CD14-positive monocyte (primary cell): ENCODE data around the gene LBHD2. TPM values are rescaled to one million over a fixed set of nuclear protein-coding genes. Genes with fewer than 3 reads are reported as not detected.
"Not testable (repeated sequence)": the region's sequence is repeated elsewhere in the genome, so short reads cannot be mapped to it uniquely, and the experiment has no call there.

Experiments
- DNase-seq, 3 donors: peaks; one replicate each; pipeline ENCODE4 v3.0.0-alpha.2; 2011 to 2022
- H2AFZ ChIP-seq: 2 replicates; pipeline ENCODE4 v1.6.0; 2012; ENCODE audit warnings: mild to moderate bottlenecking, low read depth, low read length, inconsistent platforms; ENCODE audit not compliant: insufficient read depth, poor library complexity, severe bottlenecking
- H3K27ac ChIP-seq, 2 donors: 1 replicate in 1 of 2; 2 replicates in 1 of 2; pipeline ENCODE4 v1.5.1; 2012 to 2013; ENCODE audit warnings: low read length in 2 of 2, control low read depth in 1 of 2, inconsistent platforms in 1 of 2, low read depth in 1 of 2, mild to moderate bottlenecking in 1 of 2
- H3K27me3 ChIP-seq, 2 donors: one replicate each; pipeline versions ENCODE4 v1.6.0 to v1.6.1; 2011 to 2013; ENCODE audit warnings: low read length in 2 of 2; ENCODE audit not compliant: control insufficient read depth in 2 of 2, insufficient read depth in 2 of 2
- H3K36me3 ChIP-seq, 2 donors: replicated peaks in 1 of 2; 1 replicate in 1 of 2; 2 replicates in 1 of 2; pipeline versions ENCODE4 v1.5.1 to v1.6.1; 2012 to 2013; ENCODE audit warnings: low read length in 2 of 2, control low read depth in 1 of 2, inconsistent platforms in 1 of 2, mild to moderate bottlenecking in 1 of 2; ENCODE audit not compliant: insufficient read depth in 2 of 2, control insufficient read depth in 1 of 2
- H3K4me1 ChIP-seq, 2 donors: 1 replicate in 1 of 2; 2 replicates in 1 of 2; pipeline versions ENCODE4 v1.5.1 to v1.6.1; 2012 to 2013; ENCODE audit warnings: low read length in 2 of 2, control low read depth in 1 of 2, inconsistent platforms in 1 of 2, mild to moderate bottlenecking in 1 of 2, moderate library complexity in 1 of 2; ENCODE audit not compliant: insufficient read depth in 2 of 2, control insufficient read depth in 1 of 2
- H3K4me2 ChIP-seq: replicated peaks from 2 replicates; pipeline ENCODE3; 2012; ENCODE audit warnings: low read length, moderate library complexity, mild to moderate bottlenecking; ENCODE audit not compliant: poor library complexity, severe bottlenecking; ENCODE audit errors: extremely low read depth
- H3K4me3 ChIP-seq, 3 experiments: fragments of 200-600 bp in 1 of 3; sonication (generic) in 1 of 3; replicated peaks in 1 of 3; 1 replicate in 2 of 3; 2 replicates in 1 of 3; pipeline ENCODE4 v1.5.1; 2011 to 2013; ENCODE audit warnings: low read length in 3 of 3, mild to moderate bottlenecking in 3 of 3, control low read depth in 2 of 3, low read depth in 2 of 3, inconsistent platforms in 1 of 3, moderate library complexity in 1 of 3
- H3K79me2 ChIP-seq: 2 replicates; pipeline ENCODE4 v1.6.0; 2012; ENCODE audit warnings: mild to moderate bottlenecking, control low read depth, inconsistent platforms, low read length, moderate library complexity; ENCODE audit not compliant: insufficient read depth
- H3K9ac ChIP-seq: 2 replicates; pipeline ENCODE4 v1.6.0; 2017; ENCODE audit warnings: low read length, mild to moderate bottlenecking; ENCODE audit not compliant: insufficient read depth, poor library complexity, severe bottlenecking
- H3K9me3 ChIP-seq, 2 donors: replicated peaks in 1 of 2; 1 replicate in 1 of 2; 2 replicates in 1 of 2; pipeline versions ENCODE4 v1.5.1 to v1.6.1; 2012 to 2013; ENCODE audit warnings: low read length in 2 of 2, control low read depth in 1 of 2; ENCODE audit not compliant: control insufficient read depth in 1 of 2, insufficient read depth in 1 of 2
- H4K20me1 ChIP-seq: 2 replicates; pipeline ENCODE4 v1.6.0; 2012; ENCODE audit warnings: mild to moderate bottlenecking, low read length, control low read depth, moderate library complexity; ENCODE audit not compliant: insufficient read depth
- H3K27ac Mint-ChIP-seq, 7 donors: one replicate each; pipeline ENCODE4 v1.8.0; 2020; ENCODE audit warnings: mild to moderate bottlenecking in 7 of 7, mixed read lengths in 7 of 7, moderate library complexity in 6 of 7, inconsistent platforms in 2 of 7
- H3K27me3 Mint-ChIP-seq, 3 donors: one replicate each; pipeline ENCODE4 v1.8.0; 2021 to 2022; ENCODE audit warnings: low read depth in 3 of 3, mild to moderate bottlenecking in 3 of 3, mixed read lengths in 3 of 3, moderate library complexity in 3 of 3, inconsistent platforms in 1 of 3
- H3K36me3 Mint-ChIP-seq, 2 donors: one replicate each; pipeline ENCODE4 v1.8.0; 2020; ENCODE audit warnings: mixed read lengths in 2 of 2, inconsistent platforms in 1 of 2, mild to moderate bottlenecking in 1 of 2
- H3K4me1 Mint-ChIP-seq: one replicate; pipeline ENCODE4 v1.8.0; 2020; ENCODE audit warnings: mild to moderate bottlenecking, mixed read lengths
- H3K4me3 Mint-ChIP-seq, 2 donors: one replicate each; pipeline ENCODE4 v1.8.0; 2020; ENCODE audit warnings: mild to moderate bottlenecking in 2 of 2, mixed read lengths in 2 of 2, moderate library complexity in 1 of 2
- H3K9me3 Mint-ChIP-seq, 7 donors: one replicate each; pipeline ENCODE4 v1.8.0; 2020 to 2022; ENCODE audit warnings: mixed read lengths in 7 of 7, mild to moderate bottlenecking in 6 of 7, moderate library complexity in 6 of 7, inconsistent platforms in 2 of 7
- WGBS: methylation state at CpG from one replicate; pipeline ENCODE4 v1.1.5; 2013; ENCODE audit warnings: missing lambda C conversion rate; ENCODE audit not compliant: insufficient coverage; 5-methylcytosine and 5-hydroxymethylcytosine counted together
- intact Hi-C, 2 donors: fragments of 100-400 bp; cut with micrococcal nuclease; formaldehyde crosslinking; loops; one replicate each; pipeline versions ENCODE4 v1.15.0 to v1.15.1; 2023
- polyA plus RNA-seq, 3 donors: library from polyadenylated mRNA; depleted of rRNA in 1 of 3; unstranded in 2 of 3; stranded (reverse) in 1 of 3; fragments of 300-500 nt in 2 of 3; fragments of >200 nt in 1 of 3; fragmentation: Illumina TruSeq in 2 of 3; gene quantifications; 1 replicate in 2 of 3; 2 replicates in 1 of 3; pipeline ENCODE4 v1.2.3, GENCODE V29; 2012 to 2021
- TF ChIP-seq, protein P1 (sequence below): fragments of 200-600 bp; IDR thresholded peaks from one replicate; pipeline ENCODE4 v1.8.0; 2022; ENCODE audit warnings: antibody characterized with exemption, mild to moderate bottlenecking

Gene LBHD2
- polyA plus RNA-seq, 3 donors, result not detected

DNA sequence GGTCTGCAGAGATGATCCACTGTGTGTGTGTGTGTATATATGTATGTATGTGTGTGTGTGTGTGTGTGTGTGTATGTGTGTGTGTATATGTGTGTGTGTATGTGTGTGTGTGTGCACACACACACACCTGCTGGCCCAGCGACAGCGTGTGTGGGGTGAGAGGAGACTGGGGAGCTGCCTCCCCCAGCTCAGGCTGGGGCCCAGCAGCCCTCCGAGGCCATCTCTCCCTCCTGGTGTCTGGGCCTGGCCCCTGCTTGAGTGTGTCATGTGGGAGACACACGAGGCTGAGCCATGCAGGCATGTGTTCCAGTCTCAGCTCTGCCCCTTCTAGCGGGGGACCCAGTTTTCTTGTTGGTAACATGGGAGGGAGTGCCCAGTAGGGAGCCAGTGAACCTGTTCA is 29.3 kb downstream of the LBHD2 start:
- WGBS, result 75% methylated on average over 2 of the region's 5 CpGs
- peak overlapping the region; percentile 62 for H2AFZ ChIP-seq
- no peaks in the 10 kb centered on the region for H3K27me3 ChIP-seq
- intact Hi-C loops, result no loop called here
- H3K9me3 Mint-ChIP-seq, result peaks cover 0 to 1% (median 0%) of the 10 kb centered on the region in 7 donors
- no peaks in the 10 kb centered on the region for H3K36me3 Mint-ChIP-seq
- peaks cover 90 to 95% of the 10 kb centered on the region in 2 donors for H3K4me1 ChIP-seq
- no peaks in the 10 kb centered on the region for H3K9me3 ChIP-seq
- H3K79me2 ChIP-seq, result no peaks in the 10 kb centered on the region
- H3K27ac ChIP-seq, result peak overlapping the region in 1 of 2 donors; percentile 18
- H3K36me3 ChIP-seq, result no peaks in the 10 kb centered on the region
- H3K9ac ChIP-seq, result no peak overlapping the region
- H3K27me3 Mint-ChIP-seq, result peaks cover 0 to 3% (median 2%) of the 10 kb centered on the region in 3 donors
- no peak for DNase-seq
- H4K20me1 ChIP-seq, result no peaks in the 10 kb centered on the region
- no peak overlapping the region for H3K4me3 ChIP-seq
- H3K4me3 Mint-ChIP-seq, result no peak overlapping the region
- H3K4me1 Mint-ChIP-seq, result peaks cover 84% of the 10 kb centered on the region
- H3K27ac Mint-ChIP-seq, result peak overlapping the region in 1 of 7 donors; percentile 40
- H3K4me2 ChIP-seq, result no peak overlapping the region
- TF ChIP-seq, protein P1, sequence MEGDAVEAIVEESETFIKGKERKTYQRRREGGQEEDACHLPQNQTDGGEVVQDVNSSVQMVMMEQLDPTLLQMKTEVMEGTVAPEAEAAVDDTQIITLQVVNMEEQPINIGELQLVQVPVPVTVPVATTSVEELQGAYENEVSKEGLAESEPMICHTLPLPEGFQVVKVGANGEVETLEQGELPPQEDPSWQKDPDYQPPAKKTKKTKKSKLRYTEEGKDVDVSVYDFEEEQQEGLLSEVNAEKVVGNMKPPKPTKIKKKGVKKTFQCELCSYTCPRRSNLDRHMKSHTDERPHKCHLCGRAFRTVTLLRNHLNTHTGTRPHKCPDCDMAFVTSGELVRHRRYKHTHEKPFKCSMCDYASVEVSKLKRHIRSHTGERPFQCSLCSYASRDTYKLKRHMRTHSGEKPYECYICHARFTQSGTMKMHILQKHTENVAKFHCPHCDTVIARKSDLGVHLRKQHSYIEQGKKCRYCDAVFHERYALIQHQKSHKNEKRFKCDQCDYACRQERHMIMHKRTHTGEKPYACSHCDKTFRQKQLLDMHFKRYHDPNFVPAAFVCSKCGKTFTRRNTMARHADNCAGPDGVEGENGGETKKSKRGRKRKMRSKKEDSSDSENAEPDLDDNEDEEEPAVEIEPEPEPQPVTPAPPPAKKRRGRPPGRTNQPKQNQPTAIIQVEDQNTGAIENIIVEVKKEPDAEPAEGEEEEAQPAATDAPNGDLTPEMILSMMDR, result no peak

DNA sequence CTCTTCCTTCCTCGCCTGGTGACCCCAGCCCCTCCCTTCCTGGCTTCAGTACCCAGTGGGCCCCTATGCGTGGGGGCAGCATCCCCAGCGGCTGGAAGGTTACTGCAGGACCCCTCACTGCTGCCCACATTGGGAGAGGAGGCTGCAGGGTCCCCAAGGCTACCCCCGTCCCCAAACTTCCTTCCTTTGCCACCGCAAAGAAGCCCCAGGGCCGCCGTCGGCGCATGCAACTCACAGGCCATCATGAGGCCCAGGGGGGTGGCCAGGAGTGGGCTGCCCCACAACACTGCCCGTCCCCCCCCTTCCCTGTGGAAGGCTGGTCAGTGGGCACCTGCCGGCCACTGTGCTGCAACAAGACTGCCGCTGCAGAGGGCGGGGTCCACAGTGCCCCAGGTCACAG is 29.8 kb downstream of the LBHD2 start:
- Histone ChIP-seq H3K9ac (no peak overlapping the region), H3K4me2 (peak overlapping the region; percentile 2), H3K36me3 (no peaks in the 10 kb centered on the region), H3K9me3 (no peaks in the 10 kb centered on the region), H3K4me1 (peaks cover 90 to 95% of the 10 kb centered on the region in 2 donors), H3K4me3 (no peak overlapping the region), H3K27me3 (no peaks in the 10 kb centered on the region), H4K20me1 (no peaks in the 10 kb centered on the region), H2AFZ (peak overlapping the region; percentile 62), H3K27ac (peak overlapping the region; percentile 18 to 59), H3K79me2 (no peaks in the 10 kb centered on the region)
- no peak overlapping the region for H3K4me3 Mint-ChIP-seq
- 21% methylated on average over 10 of the region's 13 CpGs for WGBS
- intact Hi-C loops, result no loop called here
- H3K4me1 Mint-ChIP-seq, result peaks cover 84% of the 10 kb centered on the region
- H3K36me3 Mint-ChIP-seq, result no peaks in the 10 kb centered on the region
- TF ChIP-seq, protein P1, result no peak
- DNase-seq, result no peak
- no peaks in the 10 kb centered on the region for H3K9me3 Mint-ChIP-seq
- peaks cover 0 to 3% (median 3%) of the 10 kb centered on the region in 3 donors for H3K27me3 Mint-ChIP-seq
- peak overlapping the region in 3 of 7 donors; percentile 40 to 89 (median 76) for H3K27ac Mint-ChIP-seq

DNA sequence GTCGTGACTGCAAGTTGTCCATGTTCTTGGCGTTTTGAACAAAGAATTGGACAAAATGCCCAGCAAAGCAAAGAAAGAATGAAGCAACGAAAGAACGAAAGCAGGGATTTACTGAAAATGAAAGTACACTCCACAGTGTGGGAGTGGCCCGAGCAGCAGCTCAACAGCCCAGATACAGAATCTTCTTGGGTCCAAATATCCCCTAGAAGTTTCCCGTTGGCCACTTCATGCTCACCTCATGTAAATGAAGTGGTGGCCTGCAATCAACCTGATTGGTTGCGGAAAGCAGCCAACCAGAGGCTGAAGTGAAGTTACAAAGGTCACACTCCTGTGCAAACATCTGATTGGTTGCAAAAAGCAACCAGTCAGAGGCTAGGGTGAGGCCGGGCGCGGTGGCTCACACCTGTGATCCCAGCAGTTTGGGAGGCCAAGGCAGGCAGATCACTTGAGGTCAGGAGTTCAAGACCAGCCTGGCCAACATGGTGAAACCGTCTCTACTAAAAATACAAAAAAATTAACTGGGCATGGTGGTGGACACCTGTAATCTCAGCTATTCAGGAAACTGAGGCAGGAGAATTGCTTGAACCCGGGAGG is 31.2 kb downstream of the LBHD2 start:
- 54% methylated on average over 11 of the region's 12 CpGs for WGBS
- Histone ChIP-seq H2AFZ (peak overlapping the region; percentile 24), H3K4me3 (peak overlapping the region in 1 of 3 experiments; percentile 61)

More for the DNA sequence above, 31.2 kb downstream of the LBHD2 start:
- intact Hi-C loops, result loop anchor here in 1 of 2 donors (5.0 kb wide), 1 partner anchor 217 kb away; the partner anchor contains the start of gene EIF5
- H3K9ac ChIP-seq, H3K27me3 Mint-ChIP-seq, H4K20me1 ChIP-seq, H3K79me2 ChIP-seq, H3K9me3 ChIP-seq, H3K36me3 Mint-ChIP-seq, H3K9me3 Mint-ChIP-seq, H3K36me3 ChIP-seq, H3K27me3 ChIP-seq: not testable (repeated sequence)
- Histone ChIP-seq H3K27ac (peak overlapping the region; percentile 51 to 59), H3K4me2 (peak overlapping the region; percentile 59), H3K4me1 (peaks cover 92 to 100% of the 10 kb centered on the region in 2 donors)
- peak in 2 of 3 donors; percentile 22 to 78 for DNase-seq
- Mint-ChIP-seq H3K4me1 (peaks cover 90% of the 10 kb centered on the region), H3K4me3 (peak overlapping the region; percentile 60 to 89), H3K27ac (peak overlapping the region; percentile 86 to 93 (median 89))
